ENCODE measurements around the gene CDH2. TPM values are rescaled to one million over a fixed set of nuclear protein-coding genes. Genes with fewer than 3 reads are reported as not detected.

The CDH2 gene
- total and polyA plus RNA-seq, 3 experiments from 2014 or later = 0.23 TPM; not detected in 2

- H3K9me3 Mint-ChIP-seq = peaks cover 0 to 9% (median 5%) of the 10 kb centered on the region in 5 donors
These were observed 163.9 kb downstream of the CDH2 start for GRCh38 chr18:28013066-28013465.

GRCh38 chr18:28012336-28012735 is 164.6 kb downstream of the CDH2 start:
- no peak for DNase-seq
- Mint-ChIP-seq H3K36me3 (no peaks in the 10 kb centered on the region), H3K4me3 (no peak overlapping the region), H3K27me3 (no peaks in the 10 kb centered on the region), H3K9me3 (peaks cover 0 to 9% (median 5%) of the 10 kb centered on the region in 5 donors), H3K27ac (no peak overlapping the region), H3K4me1 (no peaks in the 10 kb centered on the region)
- POLR2A ChIA-PET = no interaction called here
- Histone ChIP-seq H3K4me3 (ENCODE audit: low read length) (no peak overlapping the region), H3K27ac (ENCODE audit: low read depth, low read length) (no peak overlapping the region), H3K36me3 (ENCODE audit: insufficient read depth, low read length) (no peaks in the 10 kb centered on the region), H3K27me3 (ENCODE audit: insufficient read depth, low read length, poor library complexity, severe bottlenecking) (no peaks in the 10 kb centered on the region), H3K9me3 (ENCODE audit: low read length) (no peaks in the 10 kb centered on the region), H3K4me1 (ENCODE audit: insufficient read depth, low read length) (no peaks in the 10 kb centered on the region)
- CTCF ChIA-PET = no interaction called here

More at GRCh38 chr18:28013066-28013465, 163.9 kb downstream of the CDH2 start:
- Histone ChIP-seq H3K36me3 (ENCODE audit: insufficient read depth, low read length) (no peaks in the 10 kb centered on the region), H3K4me3 (ENCODE audit: low read length) (no peak overlapping the region), H3K4me1 (ENCODE audit: insufficient read depth, low read length) (no peaks in the 10 kb centered on the region), H3K27me3 (ENCODE audit: insufficient read depth, low read length, poor library complexity, severe bottlenecking) (no peaks in the 10 kb centered on the region), H3K27ac (ENCODE audit: low read depth, low read length) (no peak overlapping the region), H3K9me3 (ENCODE audit: low read length) (no peaks in the 10 kb centered on the region)
- Mint-ChIP-seq H3K4me3 (no peak overlapping the region), H3K27ac (no peak overlapping the region), H3K36me3 (no peaks in the 10 kb centered on the region), H3K4me1 (no peaks in the 10 kb centered on the region), H3K27me3 (no peaks in the 10 kb centered on the region)
- DNase-seq = no peak
- ChIA-PET CTCF (no interaction called here), POLR2A (no interaction called here)

DNA sequence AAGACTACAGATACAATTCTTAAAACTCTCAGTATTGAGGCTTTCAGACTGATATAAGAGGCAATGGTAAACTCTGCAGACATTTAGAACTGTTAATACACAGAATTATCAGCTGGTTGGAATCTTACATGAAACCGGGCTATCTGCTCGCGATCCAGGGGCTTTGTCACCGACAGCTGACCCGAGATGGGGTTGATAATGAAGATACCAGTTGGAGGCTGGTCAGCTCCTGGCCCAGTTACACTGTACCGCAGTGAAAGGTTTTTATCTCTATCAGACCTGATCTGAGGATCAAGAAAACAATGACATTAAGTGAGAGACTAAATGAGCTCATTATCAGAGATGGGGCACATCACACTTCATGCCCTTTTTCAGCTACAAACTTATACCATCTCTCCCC is 167.3 kb downstream of the CDH2 start:
- CTCF ChIA-PET = no interaction called here
- no peaks in the 10 kb centered on the region for H3K36me3 ChIP-seq (ENCODE audit: insufficient read depth, low read length)
- H3K27me3 Mint-ChIP-seq = no peaks in the 10 kb centered on the region
- POLR2A ChIA-PET = no interaction called here
- H3K36me3 Mint-ChIP-seq = no peaks in the 10 kb centered on the region
- H3K4me3 Mint-ChIP-seq = no peak overlapping the region
- no peaks in the 10 kb centered on the region for H3K27me3 ChIP-seq (ENCODE audit: insufficient read depth, low read length, poor library complexity, severe bottlenecking)
- no peak overlapping the region for H3K4me3 ChIP-seq (ENCODE audit: low read length)
- H3K9me3 ChIP-seq (ENCODE audit: low read length) = no peaks in the 10 kb centered on the region
- no peak overlapping the region for H3K27ac ChIP-seq (ENCODE audit: low read depth, low read length)
- H3K4me1 Mint-ChIP-seq = no peaks in the 10 kb centered on the region
- DNase-seq = no peak
- H3K27ac Mint-ChIP-seq = no peak overlapping the region
- peaks cover 0 to 7% (median 4%) of the 10 kb centered on the region in 5 donors for H3K9me3 Mint-ChIP-seq
- H3K4me1 ChIP-seq (ENCODE audit: insufficient read depth, low read length) = no peaks in the 10 kb centered on the region

- POLR2A ChIA-PET = no interaction called here
- H3K27me3 Mint-ChIP-seq = no peaks in the 10 kb centered on the region
- H3K4me1 ChIP-seq (ENCODE audit: insufficient read depth, low read length) = no peaks in the 10 kb centered on the region
- CTCF ChIA-PET = no interaction called here
- no peaks in the 10 kb centered on the region for H3K4me1 Mint-ChIP-seq
- H3K27ac Mint-ChIP-seq = no peak overlapping the region
- H3K4me3 ChIP-seq (ENCODE audit: low read length) = no peak overlapping the region
- no peaks in the 10 kb centered on the region for H3K36me3 ChIP-seq (ENCODE audit: insufficient read depth, low read length)
- no peaks in the 10 kb centered on the region for H3K27me3 ChIP-seq (ENCODE audit: insufficient read depth, low read length, poor library complexity, severe bottlenecking)
- H3K9me3 Mint-ChIP-seq = peaks cover 0 to 7% (median 2%) of the 10 kb centered on the region in 5 donors
- H3K27ac ChIP-seq (ENCODE audit: low read depth, low read length) = no peak overlapping the region
- no peaks in the 10 kb centered on the region for H3K9me3 ChIP-seq (ENCODE audit: low read length)
- H3K36me3 Mint-ChIP-seq = no peaks in the 10 kb centered on the region
- no peak for DNase-seq
- H3K4me3 Mint-ChIP-seq = no peak overlapping the region
These were observed 169.1 kb downstream of the CDH2 start for GRCh38 chr18:28007841-28008240.

GRCh38 chr18:28005164-28005563 is 171.8 kb downstream of the CDH2 start:
- H3K9me3 ChIP-seq (ENCODE audit: low read length) = no peaks in the 10 kb centered on the region
- H3K4me1 ChIP-seq (ENCODE audit: insufficient read depth, low read length) = no peaks in the 10 kb centered on the region
- no peaks in the 10 kb centered on the region for H3K27me3 ChIP-seq (ENCODE audit: insufficient read depth, low read length, poor library complexity, severe bottlenecking)
- Mint-ChIP-seq H3K36me3 (no peaks in the 10 kb centered on the region), H3K9me3 (peaks cover 0 to 19% (median 5%) of the 10 kb centered on the region in 5 donors), H3K27me3 (no peaks in the 10 kb centered on the region), H3K4me1 (no peaks in the 10 kb centered on the region), H3K27ac (no peak overlapping the region), H3K4me3 (no peak overlapping the region)
- CTCF ChIA-PET = no interaction called here
- H3K36me3 ChIP-seq (ENCODE audit: insufficient read depth, low read length) = no peaks in the 10 kb centered on the region
- H3K27ac ChIP-seq (ENCODE audit: low read depth, low read length) = no peak overlapping the region
- DNase-seq = no peak
- no peak overlapping the region for H3K4me3 ChIP-seq (ENCODE audit: low read length)
- POLR2A ChIA-PET = no interaction called here

DNA sequence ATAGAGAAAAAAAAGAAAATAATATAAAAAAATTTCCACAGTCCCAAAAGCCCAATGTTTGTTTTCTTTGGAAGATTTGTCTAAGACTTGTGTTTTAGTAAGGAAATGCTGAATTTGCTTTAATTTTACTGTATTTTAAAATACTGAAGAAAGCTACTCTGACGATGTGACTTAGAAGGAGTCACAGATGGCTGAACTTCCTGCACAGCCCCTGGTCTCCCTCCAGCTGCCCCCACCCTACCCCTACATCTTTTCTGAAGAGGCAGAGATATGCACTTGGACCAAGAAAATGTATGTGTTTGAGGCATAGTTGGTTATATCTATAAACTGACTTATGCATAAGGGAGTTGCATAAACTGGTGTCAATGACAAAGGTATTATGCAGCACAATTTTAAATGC is 172.3 kb downstream of the CDH2 start:
- Mint-ChIP-seq H3K27me3 (no peaks in the 10 kb centered on the region), H3K4me1 (no peaks in the 10 kb centered on the region), H3K36me3 (no peaks in the 10 kb centered on the region), H3K27ac (no peak overlapping the region), H3K9me3 (peaks cover 0 to 19% (median 4%) of the 10 kb centered on the region in 5 donors), H3K4me3 (no peak overlapping the region)
- POLR2A ChIA-PET = no interaction called here
- Histone ChIP-seq H3K36me3 (ENCODE audit: insufficient read depth, low read length) (no peaks in the 10 kb centered on the region), H3K4me3 (ENCODE audit: low read length) (no peak overlapping the region), H3K27ac (ENCODE audit: low read depth, low read length) (no peak overlapping the region), H3K9me3 (ENCODE audit: low read length) (no peaks in the 10 kb centered on the region), H3K4me1 (ENCODE audit: insufficient read depth, low read length) (no peaks in the 10 kb centered on the region), H3K27me3 (ENCODE audit: insufficient read depth, low read length, poor library complexity, severe bottlenecking) (no peaks in the 10 kb centered on the region)
- DNase-seq = no peak
- CTCF ChIA-PET = no interaction called here

DNA sequence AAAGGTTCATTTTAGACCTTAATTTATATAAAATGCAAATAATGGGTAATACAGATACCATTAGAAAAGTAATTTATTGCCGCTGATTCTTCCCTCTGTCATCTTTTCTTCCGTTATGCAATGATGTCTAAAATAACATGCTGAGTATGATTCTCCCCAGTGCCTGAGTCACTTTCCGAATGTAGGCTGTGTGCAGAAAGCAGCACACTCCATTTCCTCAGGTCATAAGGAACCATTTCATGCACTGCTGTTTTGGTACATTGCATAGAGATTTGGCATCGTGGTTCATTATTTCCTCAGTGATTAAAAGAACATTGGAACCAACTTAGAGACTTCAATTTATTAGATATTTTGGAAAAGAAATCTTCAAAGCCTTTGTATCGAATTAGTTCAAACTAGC is 173.5 kb downstream of the CDH2 start:
- Histone ChIP-seq H3K4me3 (ENCODE audit: low read length) (no peak overlapping the region), H3K36me3 (ENCODE audit: insufficient read depth, low read length) (no peaks in the 10 kb centered on the region), H3K9me3 (ENCODE audit: low read length) (no peaks in the 10 kb centered on the region), H3K27ac (ENCODE audit: low read depth, low read length) (no peak overlapping the region), H3K27me3 (ENCODE audit: insufficient read depth, low read length, poor library complexity, severe bottlenecking) (no peaks in the 10 kb centered on the region), H3K4me1 (ENCODE audit: insufficient read depth, low read length) (no peaks in the 10 kb centered on the region)
- Mint-ChIP-seq H3K4me1 (no peaks in the 10 kb centered on the region), H3K36me3 (no peaks in the 10 kb centered on the region), H3K27me3 (no peaks in the 10 kb centered on the region), H3K4me3 (no peak overlapping the region), H3K27ac (no peak overlapping the region), H3K9me3 (peaks cover 1 to 19% (median 6%) of the 10 kb centered on the region in 5 donors)
- no peak for DNase-seq
- ChIA-PET POLR2A (no interaction called here), CTCF (no interaction called here)

GRCh38 chr18:28002841-28003240 is 174.1 kb downstream of the CDH2 start:
- H3K36me3 ChIP-seq (ENCODE audit: insufficient read depth, low read length) = no peaks in the 10 kb centered on the region

DNA sequence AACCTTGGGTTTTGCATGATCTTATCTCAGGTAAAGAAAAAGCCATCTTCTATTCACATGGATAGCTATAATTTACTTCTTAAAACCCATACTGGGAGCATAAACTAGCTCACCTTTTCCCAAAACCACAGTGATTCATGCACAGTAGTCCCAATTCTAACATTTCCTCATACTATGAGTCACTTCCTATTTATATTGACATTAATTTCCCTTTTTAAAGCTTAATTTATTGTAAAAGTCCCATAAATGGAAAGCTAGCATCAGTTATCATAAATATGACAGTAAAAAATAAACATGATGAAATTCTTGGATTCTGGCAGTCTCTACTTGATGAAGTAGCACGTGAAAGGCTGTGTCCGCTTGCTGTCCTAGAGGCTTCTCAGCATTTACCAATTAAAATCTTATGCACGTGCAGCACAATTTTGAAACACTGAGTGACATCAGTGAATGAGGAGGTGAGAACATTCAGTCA is 180.1 kb downstream of the CDH2 start:
- Histone ChIP-seq H3K9me3 (ENCODE audit: low read length) (no peaks in the 10 kb centered on the region), H3K27me3 (ENCODE audit: insufficient read depth, low read length, poor library complexity, severe bottlenecking) (no peaks in the 10 kb centered on the region), H3K36me3 (ENCODE audit: insufficient read depth, low read length) (no peaks in the 10 kb centered on the region), H3K4me3 (ENCODE audit: low read length) (no peak overlapping the region), H3K4me1 (ENCODE audit: insufficient read depth, low read length) (no peaks in the 10 kb centered on the region), H3K27ac (ENCODE audit: low read depth, low read length) (no peak overlapping the region)
- Mint-ChIP-seq H3K4me1 (no peaks in the 10 kb centered on the region), H3K4me3 (no peak overlapping the region), H3K9me3 (peaks cover 6 to 22% (median 16%) of the 10 kb centered on the region in 5 donors), H3K36me3 (no peaks in the 10 kb centered on the region), H3K27ac (no peak overlapping the region), H3K27me3 (no peaks in the 10 kb centered on the region)
- ChIA-PET POLR2A (no interaction called here), CTCF (no interaction called here)
- DNase-seq = no peak

More at GRCh38 chr18:28002841-28003240, 174.1 kb downstream of the CDH2 start:
- DNase-seq = no peak
- Histone ChIP-seq H3K4me3 (ENCODE audit: low read length) (no peak overlapping the region), H3K9me3 (ENCODE audit: low read length) (no peaks in the 10 kb centered on the region), H3K4me1 (ENCODE audit: insufficient read depth, low read length) (no peaks in the 10 kb centered on the region), H3K27me3 (ENCODE audit: insufficient read depth, low read length, poor library complexity, severe bottlenecking) (no peaks in the 10 kb centered on the region), H3K27ac (ENCODE audit: low read depth, low read length) (no peak overlapping the region)
- ChIA-PET POLR2A (no interaction called here), CTCF (no interaction called here)
- H3K4me1 Mint-ChIP-seq = no peaks in the 10 kb centered on the region
- H3K36me3 Mint-ChIP-seq = no peaks in the 10 kb centered on the region
- no peak overlapping the region for H3K27ac Mint-ChIP-seq
- H3K27me3 Mint-ChIP-seq = no peaks in the 10 kb centered on the region
- peaks cover 1 to 15% (median 10%) of the 10 kb centered on the region in 5 donors for H3K9me3 Mint-ChIP-seq
- H3K4me3 Mint-ChIP-seq = no peak overlapping the region

Measured in CD8-positive, alpha-beta memory T cell (primary cell).